ENCODE results near the gene GFRA1. TPM values are rescaled to one million over a fixed set of nuclear protein-coding genes. Genes with fewer than 3 reads are reported as not detected.

Gene GFRA1
- total RNA-seq, 1 experiment from 2014 or later: not detected

GRCh38 chr10:116118847-116119246, 154.2 kb downstream of the GFRA1 start:
- BruUV-seq (replicated peaks): no TSS peak
- H3K36me3 ChIP-seq (ENCODE audit: insufficient read depth, low read length, poor library complexity, severe bottlenecking): no peaks in the 10 kb centered on the region
- CTCF ChIA-PET: interaction anchor here (1.1 kb wide), 1 partner anchor 320 kb away, joined by 5 read pairs; no protein-coding TSS in a partner anchor
- no peak overlapping the region for H3K27ac ChIP-seq (ENCODE audit: low read depth, low read length, poor library complexity, severe bottlenecking)
- intact Hi-C loops (cut with micrococcal nuclease; ENCODE audit: unreplicated experiment): no loop called here
- H3K4me1 ChIP-seq (ENCODE audit: insufficient read depth, low read length, poor library complexity, severe bottlenecking): no peaks in the 10 kb centered on the region
- no peaks in the 10 kb centered on the region for H3K9me3 ChIP-seq (ENCODE audit: low read depth, low read length, poor library complexity, severe bottlenecking)
- DNase-seq (ENCODE audit: low spot score): no peak
- POLR2A ChIA-PET (ENCODE audit: low non-redundant PET): no interaction called here
- H3K4me3 ChIP-seq (ENCODE audit: low read depth, low read length, poor library complexity, severe bottlenecking): no peak overlapping the region
- peaks cover 9% of the 10 kb centered on the region for H3K27me3 ChIP-seq (replicated peaks; ENCODE audit: insufficient read depth, low read depth, low read length, poor library complexity)
- TF ChIP-seq EZH2 (IDR thresholded peaks at IDR 0.05; ENCODE audit: borderline replicate concordance, low read depth, low read length, poor library complexity, severe bottlenecking): no peak
- no peak for TF ChIP-seq CTCF (conservative IDR thresholded peaks at IDR 0.05; ENCODE audit: low read depth, low read length)

GRCh38 chr10:116115797-116116196, 157.2 kb downstream of the GFRA1 start:
- Histone ChIP-seq H3K4me1 (ENCODE audit: insufficient read depth, low read length, poor library complexity, severe bottlenecking) (no peaks in the 10 kb centered on the region), H3K4me3 (ENCODE audit: low read depth, low read length, poor library complexity, severe bottlenecking) (no peak overlapping the region), H3K27me3 (replicated peaks; ENCODE audit: insufficient read depth, low read depth, low read length, poor library complexity) (peaks cover 39% of the 10 kb centered on the region), H3K27ac (ENCODE audit: low read depth, low read length, poor library complexity, severe bottlenecking) (no peak overlapping the region), H3K9me3 (ENCODE audit: low read depth, low read length, poor library complexity, severe bottlenecking) (no peaks in the 10 kb centered on the region), H3K36me3 (ENCODE audit: insufficient read depth, low read length, poor library complexity, severe bottlenecking) (no peaks in the 10 kb centered on the region)
- intact Hi-C loops (cut with micrococcal nuclease; ENCODE audit: unreplicated experiment): no loop called here
- no TSS peak for BruUV-seq (replicated peaks)
- CTCF ChIA-PET: no interaction called here
- POLR2A ChIA-PET (ENCODE audit: low non-redundant PET): no interaction called here
- no peak for DNase-seq (ENCODE audit: low spot score)
- no peak for TF ChIP-seq CTCF (conservative IDR thresholded peaks at IDR 0.05; ENCODE audit: low read depth, low read length)
- TF ChIP-seq EZH2 (IDR thresholded peaks at IDR 0.05; ENCODE audit: borderline replicate concordance, low read depth, low read length, poor library complexity, severe bottlenecking): no peak

GRCh38 chr10:116115036-116115641, 157.9 kb downstream of the GFRA1 start:
- no peaks in the 10 kb centered on the region for H3K36me3 ChIP-seq (ENCODE audit: insufficient read depth, low read length, poor library complexity, severe bottlenecking)
- CTCF ChIA-PET: no interaction called here
- no TSS peak for BruUV-seq (replicated peaks)
- no peaks in the 10 kb centered on the region for H3K4me1 ChIP-seq (ENCODE audit: insufficient read depth, low read length, poor library complexity, severe bottlenecking)
- POLR2A ChIA-PET (ENCODE audit: low non-redundant PET): no interaction called here
- intact Hi-C loops (cut with micrococcal nuclease; ENCODE audit: unreplicated experiment): no loop called here
- DNase-seq (ENCODE audit: low spot score): no peak
- H3K27me3 ChIP-seq (replicated peaks; ENCODE audit: insufficient read depth, low read depth, low read length, poor library complexity): peaks cover 44% of the 10 kb centered on the region
- H3K9me3 ChIP-seq (ENCODE audit: low read depth, low read length, poor library complexity, severe bottlenecking): no peaks in the 10 kb centered on the region
- no peak for TF ChIP-seq EZH2 (IDR thresholded peaks at IDR 0.05; ENCODE audit: borderline replicate concordance, low read depth, low read length, poor library complexity, severe bottlenecking)
- TF ChIP-seq CTCF (conservative IDR thresholded peaks at IDR 0.05; ENCODE audit: low read depth, low read length): no peak
- no peak overlapping the region for H3K27ac ChIP-seq (ENCODE audit: low read depth, low read length, poor library complexity, severe bottlenecking)
- no peak overlapping the region for H3K4me3 ChIP-seq (ENCODE audit: low read depth, low read length, poor library complexity, severe bottlenecking)

All from A673 (cell line).